ENCODE results near the gene ACHE. TPM values are rescaled to one million over a fixed set of nuclear protein-coding genes. Genes with fewer than 3 reads are reported as not detected.

ACHE gene
- total RNA-seq, 2 donors from 2014 or later = 3.7 to 5.1 TPM

DNA sequence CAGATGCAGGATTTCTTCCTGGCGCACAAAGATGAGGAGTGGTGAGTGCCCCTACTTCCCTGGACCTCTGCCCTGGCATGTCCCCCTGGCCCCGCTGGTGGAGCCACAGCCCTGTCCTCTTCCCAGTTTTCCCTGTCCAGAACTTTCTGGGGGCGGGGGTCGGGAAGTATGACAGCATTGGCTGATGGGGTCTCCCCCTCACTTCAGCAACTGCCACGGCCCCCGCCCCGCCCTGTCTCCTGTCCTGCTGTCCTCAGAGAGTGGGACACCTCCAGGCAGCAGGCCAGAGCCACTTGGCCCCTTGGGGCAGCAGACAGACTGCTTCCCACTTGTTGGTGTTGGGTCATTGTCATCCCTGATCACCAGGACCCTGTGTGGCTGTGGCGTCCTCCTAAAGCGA is 13.5 kb downstream of the ACHE start:
- H3K4me3 ChIP-seq = no peak overlapping the region
- H3K36me3 ChIP-seq = peaks cover 69% of the 10 kb centered on the region

DNA sequence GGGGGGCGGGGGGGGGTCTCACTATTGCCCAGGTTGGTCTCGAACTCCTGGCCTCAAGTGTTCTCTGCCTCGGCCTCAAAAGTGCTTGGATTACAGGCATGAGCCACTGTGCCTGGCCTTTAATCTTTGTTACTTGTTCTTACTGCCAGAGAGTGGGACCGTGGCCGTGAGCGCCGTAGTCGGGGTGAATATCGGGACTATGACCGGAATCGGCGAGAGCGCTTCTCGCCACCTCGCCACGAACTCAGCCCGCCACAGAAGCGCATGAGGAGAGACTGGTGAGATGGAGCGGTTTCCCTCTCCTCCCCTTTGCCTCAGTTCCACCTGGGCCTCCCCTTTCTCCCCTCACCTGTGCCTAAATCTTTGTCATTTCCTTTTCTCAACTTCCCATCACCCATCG is 14.6 kb downstream of the ACHE start:
- Histone ChIP-seq H3K9me3 (no peaks in the 10 kb centered on the region), H3K4me3 (no peak overlapping the region), H3K4me1 (ENCODE audit: control insufficient read depth in 1 of 2, low read depth in 2 of 2) (peaks cover 9 to 36% of the 10 kb centered on the region in 2 donors), H3K27me3 (replicated peaks; ENCODE audit: insufficient read depth) (no peaks in the 10 kb centered on the region), H3K36me3 (peaks cover 58% of the 10 kb centered on the region), H3K27ac (no peak overlapping the region)
- ATAC-seq (ENCODE audit: insufficient number of reproducible peaks, low FRiP score, low read depth) = no peak
- DNase-seq (ENCODE audit: low spot score) = no peak
- TF ChIP-seq, protein P1, sequence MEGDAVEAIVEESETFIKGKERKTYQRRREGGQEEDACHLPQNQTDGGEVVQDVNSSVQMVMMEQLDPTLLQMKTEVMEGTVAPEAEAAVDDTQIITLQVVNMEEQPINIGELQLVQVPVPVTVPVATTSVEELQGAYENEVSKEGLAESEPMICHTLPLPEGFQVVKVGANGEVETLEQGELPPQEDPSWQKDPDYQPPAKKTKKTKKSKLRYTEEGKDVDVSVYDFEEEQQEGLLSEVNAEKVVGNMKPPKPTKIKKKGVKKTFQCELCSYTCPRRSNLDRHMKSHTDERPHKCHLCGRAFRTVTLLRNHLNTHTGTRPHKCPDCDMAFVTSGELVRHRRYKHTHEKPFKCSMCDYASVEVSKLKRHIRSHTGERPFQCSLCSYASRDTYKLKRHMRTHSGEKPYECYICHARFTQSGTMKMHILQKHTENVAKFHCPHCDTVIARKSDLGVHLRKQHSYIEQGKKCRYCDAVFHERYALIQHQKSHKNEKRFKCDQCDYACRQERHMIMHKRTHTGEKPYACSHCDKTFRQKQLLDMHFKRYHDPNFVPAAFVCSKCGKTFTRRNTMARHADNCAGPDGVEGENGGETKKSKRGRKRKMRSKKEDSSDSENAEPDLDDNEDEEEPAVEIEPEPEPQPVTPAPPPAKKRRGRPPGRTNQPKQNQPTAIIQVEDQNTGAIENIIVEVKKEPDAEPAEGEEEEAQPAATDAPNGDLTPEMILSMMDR (IDR thresholded peaks at IDR 0.05) = no peak

More for the DNA sequence above, 13.5 kb downstream of the ACHE start:
- no peaks in the 10 kb centered on the region for H3K27me3 ChIP-seq (replicated peaks; ENCODE audit: insufficient read depth)
- H3K9me3 ChIP-seq = no peaks in the 10 kb centered on the region
- H3K27ac ChIP-seq = no peak overlapping the region
- DNase-seq (ENCODE audit: low spot score) (no peak), ATAC-seq (ENCODE audit: insufficient number of reproducible peaks, low FRiP score, low read depth) (no peak)
- peaks cover 0 to 25% of the 10 kb centered on the region in 2 donors for H3K4me1 ChIP-seq (ENCODE audit: control insufficient read depth in 1 of 2, low read depth in 2 of 2)
- TF ChIP-seq, protein P1 (IDR thresholded peaks at IDR 0.05) = no peak

DNA sequence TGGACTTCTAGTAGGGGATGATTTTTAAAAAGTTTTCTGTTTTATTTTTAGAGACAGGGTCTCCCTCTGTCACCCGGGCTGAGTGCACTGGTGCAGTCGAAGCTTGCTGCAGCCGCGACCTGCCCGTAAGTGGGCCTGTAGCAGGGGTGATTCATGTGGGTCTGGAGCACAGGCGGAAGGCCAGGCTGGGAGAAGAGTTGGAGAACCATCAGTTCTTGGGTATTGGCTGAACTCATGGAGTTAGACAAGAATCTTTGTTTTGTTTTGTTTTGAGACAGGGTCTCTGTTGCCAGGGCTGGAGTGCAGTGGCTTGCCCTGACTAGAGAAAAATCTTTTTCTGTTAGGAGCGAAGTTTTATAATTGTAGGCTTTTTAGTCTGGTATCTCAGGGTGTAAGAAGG is 15.0 kb downstream of the ACHE start:
- DNase-seq (ENCODE audit: low spot score) (no peak), ATAC-seq (ENCODE audit: insufficient number of reproducible peaks, low FRiP score, low read depth) (no peak)
- peaks cover 13 to 41% of the 10 kb centered on the region in 2 donors for H3K4me1 ChIP-seq (ENCODE audit: control insufficient read depth in 1 of 2, low read depth in 2 of 2)

DNA sequence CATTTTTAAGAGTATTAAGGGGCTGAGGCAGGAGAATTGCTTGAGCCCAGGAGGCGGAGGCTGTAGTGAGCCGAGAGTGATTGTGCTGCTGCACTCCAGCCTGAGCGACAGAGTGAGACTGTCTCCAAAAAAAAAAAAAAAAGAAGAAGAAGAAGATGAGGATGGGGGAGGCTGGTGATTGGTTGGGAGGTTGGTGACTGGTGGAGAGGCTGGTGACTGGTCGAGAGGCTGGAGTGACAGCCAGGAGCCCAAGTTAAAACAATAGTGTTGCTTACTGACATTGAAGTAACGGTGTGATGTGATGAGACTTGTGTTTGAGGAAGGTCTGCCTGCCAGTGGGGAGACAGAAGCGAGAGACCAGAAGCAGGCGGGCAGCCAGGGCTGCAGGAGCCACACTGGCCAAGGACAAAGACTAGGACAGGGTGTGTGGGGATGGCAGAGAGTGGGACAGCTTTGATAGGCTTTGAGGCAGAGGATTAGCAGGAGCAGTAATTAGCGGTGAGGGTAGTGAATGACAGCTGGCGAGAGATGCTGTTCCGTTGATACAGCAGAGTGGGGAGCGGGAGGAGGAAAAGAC is 15.9 kb downstream of the ACHE start:
- Histone ChIP-seq H3K27ac (no peak overlapping the region), H3K36me3 (peaks cover 44% of the 10 kb centered on the region), H3K9me3 (no peaks in the 10 kb centered on the region), H3K4me3 (no peak overlapping the region), H3K27me3 (replicated peaks; ENCODE audit: insufficient read depth) (no peaks in the 10 kb centered on the region), H3K4me1 (ENCODE audit: control insufficient read depth in 1 of 2, low read depth in 2 of 2) (peaks cover 13 to 42% of the 10 kb centered on the region in 2 donors)
- TF ChIP-seq, protein P1 (IDR thresholded peaks at IDR 0.05) = no peak
- ATAC-seq (ENCODE audit: insufficient number of reproducible peaks, low FRiP score, low read depth) (no peak), DNase-seq (ENCODE audit: low spot score) (no peak)

More for the DNA sequence above, 15.0 kb downstream of the ACHE start:
- H3K36me3 ChIP-seq = peaks cover 53% of the 10 kb centered on the region
- H3K27me3 ChIP-seq (replicated peaks; ENCODE audit: insufficient read depth) = no peaks in the 10 kb centered on the region
- TF ChIP-seq, protein P1 (IDR thresholded peaks at IDR 0.05) = no peak
- H3K27ac ChIP-seq = no peak overlapping the region
- no peak overlapping the region for H3K4me3 ChIP-seq
- no peaks in the 10 kb centered on the region for H3K9me3 ChIP-seq

DNA sequence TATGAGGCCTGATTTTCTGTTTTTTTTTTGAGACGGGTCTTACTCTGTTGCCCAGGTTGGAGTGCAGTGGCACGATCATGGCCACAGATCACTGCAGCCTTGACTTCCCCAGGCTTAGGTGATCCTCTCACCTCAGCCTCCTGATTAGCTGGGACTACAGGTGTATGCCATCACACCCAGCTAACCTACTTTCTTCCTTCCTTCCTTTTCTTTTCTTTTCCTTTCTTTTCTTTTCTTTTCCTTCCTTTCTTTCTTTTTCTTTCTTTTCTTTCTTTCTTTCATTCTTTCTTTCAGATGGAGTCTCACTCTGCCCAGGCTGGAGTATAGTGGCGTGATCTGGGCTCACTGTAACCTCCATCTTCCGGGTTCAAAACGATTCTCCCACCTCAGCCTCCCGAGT is 17.0 kb downstream of the ACHE start:
- TF ChIP-seq, protein P1 (IDR thresholded peaks at IDR 0.05) = no peak
- no peak overlapping the region for H3K4me3 ChIP-seq
- no peak overlapping the region for H3K27ac ChIP-seq
- H3K27me3 ChIP-seq (replicated peaks; ENCODE audit: insufficient read depth) = no peaks in the 10 kb centered on the region
- H3K4me1 ChIP-seq (ENCODE audit: control insufficient read depth in 1 of 2, low read depth in 2 of 2) = peaks cover 17 to 51% of the 10 kb centered on the region in 2 donors
- peaks cover 33% of the 10 kb centered on the region for H3K36me3 ChIP-seq
- no peak for DNase-seq (ENCODE audit: low spot score)
- ATAC-seq (ENCODE audit: insufficient number of reproducible peaks, low FRiP score, low read depth) = no peak
- H3K9me3 ChIP-seq = no peaks in the 10 kb centered on the region

Measured in thoracic aorta (tissue), 2 donors.